Loucy (cell line): ENCODE data around the gene DNAAF8.

Experiments
- EZH2phosphoT487 ChIP-seq: fragments of 200-600 bp; IDR thresholded peaks from 2 replicates; pipeline ENCODE4 v1.6.1; 2018; ENCODE audit warnings: antibody characterized with exemption, mild to moderate bottlenecking, moderate library complexity, borderline replicate concordance
- TF ChIP-seq, protein P1 (sequence below): fragments of 200-600 bp; sonication (generic); conservative IDR thresholded peaks from 2 replicates; pipeline ENCODE4 v1.5.1; 2014; ENCODE audit warnings: mild to moderate bottlenecking, antibody characterized with exemption, low read length

GRCh38 chr16:4787627-4788482 lies 53.5 kb downstream of the DNAAF8 start, which contains the start of gene SEPTIN12:
- TF ChIP-seq, protein P1, sequence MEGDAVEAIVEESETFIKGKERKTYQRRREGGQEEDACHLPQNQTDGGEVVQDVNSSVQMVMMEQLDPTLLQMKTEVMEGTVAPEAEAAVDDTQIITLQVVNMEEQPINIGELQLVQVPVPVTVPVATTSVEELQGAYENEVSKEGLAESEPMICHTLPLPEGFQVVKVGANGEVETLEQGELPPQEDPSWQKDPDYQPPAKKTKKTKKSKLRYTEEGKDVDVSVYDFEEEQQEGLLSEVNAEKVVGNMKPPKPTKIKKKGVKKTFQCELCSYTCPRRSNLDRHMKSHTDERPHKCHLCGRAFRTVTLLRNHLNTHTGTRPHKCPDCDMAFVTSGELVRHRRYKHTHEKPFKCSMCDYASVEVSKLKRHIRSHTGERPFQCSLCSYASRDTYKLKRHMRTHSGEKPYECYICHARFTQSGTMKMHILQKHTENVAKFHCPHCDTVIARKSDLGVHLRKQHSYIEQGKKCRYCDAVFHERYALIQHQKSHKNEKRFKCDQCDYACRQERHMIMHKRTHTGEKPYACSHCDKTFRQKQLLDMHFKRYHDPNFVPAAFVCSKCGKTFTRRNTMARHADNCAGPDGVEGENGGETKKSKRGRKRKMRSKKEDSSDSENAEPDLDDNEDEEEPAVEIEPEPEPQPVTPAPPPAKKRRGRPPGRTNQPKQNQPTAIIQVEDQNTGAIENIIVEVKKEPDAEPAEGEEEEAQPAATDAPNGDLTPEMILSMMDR, result no peak
- no peak for TF ChIP-seq EZH2phosphoT487
